BE2C (cell line): ENCODE results near the gene SHC3.

Source experiments
- DNase-seq: peaks from one replicate; pipeline ENCODE4 v3.0.0-alpha.2; 2020
- H3K27me3 ChIP-seq: fragments of 250-450 bp; sonication (Bioruptor Pico); 2 replicates; pipeline ENCODE4 v1.5.1; 2020; ENCODE audit warnings: mild to moderate bottlenecking
- H3K36me3 ChIP-seq: fragments of 250-450 bp; sonication (Bioruptor Pico); 2 replicates; pipeline ENCODE4 v1.5.1; 2020; ENCODE audit warnings: mild to moderate bottlenecking
- H3K4me1 ChIP-seq: fragments of 250-450 bp; sonication (Bioruptor Pico); 2 replicates; pipeline ENCODE4 v1.5.1; 2020
- H3K4me3 ChIP-seq: 2 replicates; pipeline ENCODE4 v1.5.1; 2011; ENCODE audit warnings: low read depth, low read length
- H3K9me3 ChIP-seq: fragments of 250-450 bp; sonication (Bioruptor Pico); 2 replicates; pipeline ENCODE4 v1.5.1; 2020
- TF ChIP-seq, protein P1 (sequence below): IDR thresholded peaks from 2 replicates; pipeline ENCODE4 v1.5.1; 2012; ENCODE audit warnings: mild to moderate bottlenecking, low read depth, low read length

SHC3 gene

DNA sequence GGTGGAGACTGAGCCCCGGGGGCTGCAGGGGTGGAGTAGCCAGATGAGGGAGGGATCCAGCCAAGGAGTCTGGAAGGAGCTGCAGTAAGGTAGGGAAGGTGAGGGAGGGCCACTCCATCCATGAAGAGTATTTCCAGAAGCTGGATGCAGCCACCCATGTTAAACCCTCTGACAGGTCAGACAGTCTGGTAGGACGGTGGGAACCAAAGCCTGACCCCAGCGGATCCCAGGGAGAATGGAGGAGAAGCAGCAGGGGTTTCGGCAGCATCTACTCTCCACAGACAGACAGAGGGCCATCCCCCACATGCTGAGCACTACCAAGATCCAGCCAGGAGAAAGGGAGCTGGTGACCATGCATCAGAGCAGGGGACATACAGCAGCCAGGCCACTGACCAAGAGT, 209.8 kb downstream of the SHC3 start:
- TF ChIP-seq, protein P1, sequence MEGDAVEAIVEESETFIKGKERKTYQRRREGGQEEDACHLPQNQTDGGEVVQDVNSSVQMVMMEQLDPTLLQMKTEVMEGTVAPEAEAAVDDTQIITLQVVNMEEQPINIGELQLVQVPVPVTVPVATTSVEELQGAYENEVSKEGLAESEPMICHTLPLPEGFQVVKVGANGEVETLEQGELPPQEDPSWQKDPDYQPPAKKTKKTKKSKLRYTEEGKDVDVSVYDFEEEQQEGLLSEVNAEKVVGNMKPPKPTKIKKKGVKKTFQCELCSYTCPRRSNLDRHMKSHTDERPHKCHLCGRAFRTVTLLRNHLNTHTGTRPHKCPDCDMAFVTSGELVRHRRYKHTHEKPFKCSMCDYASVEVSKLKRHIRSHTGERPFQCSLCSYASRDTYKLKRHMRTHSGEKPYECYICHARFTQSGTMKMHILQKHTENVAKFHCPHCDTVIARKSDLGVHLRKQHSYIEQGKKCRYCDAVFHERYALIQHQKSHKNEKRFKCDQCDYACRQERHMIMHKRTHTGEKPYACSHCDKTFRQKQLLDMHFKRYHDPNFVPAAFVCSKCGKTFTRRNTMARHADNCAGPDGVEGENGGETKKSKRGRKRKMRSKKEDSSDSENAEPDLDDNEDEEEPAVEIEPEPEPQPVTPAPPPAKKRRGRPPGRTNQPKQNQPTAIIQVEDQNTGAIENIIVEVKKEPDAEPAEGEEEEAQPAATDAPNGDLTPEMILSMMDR, result no peak
- DNase-seq, result no peak
- H3K4me1 ChIP-seq, result no peaks in the 10 kb centered on the region
- H3K27me3 ChIP-seq, result no peaks in the 10 kb centered on the region
- H3K9me3 ChIP-seq, result 0 out of 2 replicates have a peak, but pooled peaks cover under 1% of the 10 kb centered on the region
- H3K36me3 ChIP-seq, result no peaks in the 10 kb centered on the region
- H3K4me3 ChIP-seq, result no peak overlapping the region

DNA sequence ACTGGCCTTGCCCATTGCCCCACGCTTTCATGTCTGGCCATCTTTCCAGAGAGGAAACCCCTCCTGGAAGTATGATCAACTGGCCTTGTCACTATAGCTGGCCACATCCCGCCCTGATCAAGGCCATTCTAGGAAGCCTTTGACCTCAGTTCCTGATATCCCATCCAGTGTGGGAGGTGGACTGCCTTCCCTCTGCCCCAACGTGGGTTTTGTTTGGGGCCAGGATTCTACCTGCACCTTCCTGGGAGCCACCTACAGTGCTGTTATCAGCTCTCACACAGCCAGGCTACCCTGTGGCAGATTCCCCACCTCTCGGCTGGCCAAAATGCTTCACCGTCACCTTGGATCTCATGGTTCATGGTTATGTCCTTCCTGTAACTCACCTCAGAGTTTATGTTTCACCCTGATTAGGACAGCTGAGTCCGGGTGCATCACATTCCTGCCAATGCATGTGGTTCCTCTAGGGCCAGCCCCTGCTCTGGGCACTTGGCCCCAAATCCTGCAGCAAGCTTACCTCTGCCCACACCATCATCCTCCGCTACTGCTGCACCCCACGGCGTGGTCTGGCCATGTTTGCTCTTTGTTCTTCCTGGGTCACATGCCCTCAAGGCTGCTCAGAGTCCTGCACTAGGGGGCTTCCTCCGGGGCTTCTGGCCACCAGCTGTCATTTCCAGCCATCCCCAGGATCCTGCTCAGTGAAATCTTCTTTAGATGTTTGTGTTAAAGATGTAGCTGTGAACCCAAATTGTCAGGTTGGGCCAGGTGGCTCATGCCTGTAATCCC, 211.5 kb downstream of the SHC3 start:
- Histone ChIP-seq H3K27me3 (no peaks in the 10 kb centered on the region), H3K36me3 (no peaks in the 10 kb centered on the region), H3K9me3 (no peaks in the 10 kb centered on the region), H3K4me3 (no peak overlapping the region), H3K4me1 (no peaks in the 10 kb centered on the region)
- TF ChIP-seq, protein P1, result no peak
- DNase-seq, result no peak

DNA sequence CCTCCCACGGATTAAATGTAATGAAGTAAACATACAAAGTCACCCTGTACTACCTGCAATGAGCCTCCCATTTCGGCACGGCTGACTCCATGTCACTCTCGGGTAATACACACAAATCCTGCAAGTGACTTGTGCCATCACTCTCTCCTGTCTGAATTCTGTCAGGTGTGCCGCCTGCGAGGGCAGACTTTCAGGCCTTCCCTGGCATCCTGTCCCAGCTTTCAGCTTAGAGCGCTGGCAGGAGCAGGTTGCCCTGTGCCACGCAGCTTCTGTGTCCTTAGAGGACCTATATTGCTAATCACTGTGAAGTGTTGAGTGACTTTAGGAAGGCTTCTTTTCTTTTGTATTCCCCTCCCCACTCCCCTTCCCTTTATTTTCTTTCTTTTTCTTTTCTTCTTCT, 213.1 kb downstream of the SHC3 start:
- no peak for DNase-seq

DNA sequence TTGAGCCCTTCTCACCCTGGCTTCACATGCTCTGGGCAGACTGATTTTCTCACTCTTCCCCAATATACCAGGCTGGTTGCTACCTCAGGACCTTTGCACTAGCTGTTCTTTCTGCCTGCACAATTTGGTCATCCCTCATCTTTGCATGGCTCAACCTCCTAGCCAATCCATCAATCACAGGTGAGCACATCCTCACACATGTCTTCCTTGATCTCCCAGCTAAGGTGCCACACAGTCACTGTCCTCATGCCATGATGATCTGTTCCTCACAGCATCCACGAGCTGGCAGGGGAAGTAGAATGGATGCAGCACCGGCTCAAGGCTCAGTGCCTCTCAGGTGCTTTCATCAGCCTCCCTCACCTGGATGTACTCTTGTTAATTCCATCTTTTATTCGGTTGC, 218.0 kb downstream of the SHC3 start:
- Histone ChIP-seq H3K9me3 (no peaks in the 10 kb centered on the region), H3K27me3 (no peaks in the 10 kb centered on the region), H3K36me3 (no peaks in the 10 kb centered on the region), H3K4me1 (no peaks in the 10 kb centered on the region), H3K4me3 (no peak overlapping the region)
- DNase-seq, result no peak
- TF ChIP-seq, protein P1, result no peak

More for the DNA sequence above, 213.1 kb downstream of the SHC3 start:
- TF ChIP-seq, protein P1, result no peak
- no peaks in the 10 kb centered on the region for H3K9me3 ChIP-seq
- H3K4me1 ChIP-seq, result no peaks in the 10 kb centered on the region
- no peaks in the 10 kb centered on the region for H3K27me3 ChIP-seq
- H3K36me3 ChIP-seq, result no peaks in the 10 kb centered on the region
- H3K4me3 ChIP-seq, result no peak overlapping the region

DNA sequence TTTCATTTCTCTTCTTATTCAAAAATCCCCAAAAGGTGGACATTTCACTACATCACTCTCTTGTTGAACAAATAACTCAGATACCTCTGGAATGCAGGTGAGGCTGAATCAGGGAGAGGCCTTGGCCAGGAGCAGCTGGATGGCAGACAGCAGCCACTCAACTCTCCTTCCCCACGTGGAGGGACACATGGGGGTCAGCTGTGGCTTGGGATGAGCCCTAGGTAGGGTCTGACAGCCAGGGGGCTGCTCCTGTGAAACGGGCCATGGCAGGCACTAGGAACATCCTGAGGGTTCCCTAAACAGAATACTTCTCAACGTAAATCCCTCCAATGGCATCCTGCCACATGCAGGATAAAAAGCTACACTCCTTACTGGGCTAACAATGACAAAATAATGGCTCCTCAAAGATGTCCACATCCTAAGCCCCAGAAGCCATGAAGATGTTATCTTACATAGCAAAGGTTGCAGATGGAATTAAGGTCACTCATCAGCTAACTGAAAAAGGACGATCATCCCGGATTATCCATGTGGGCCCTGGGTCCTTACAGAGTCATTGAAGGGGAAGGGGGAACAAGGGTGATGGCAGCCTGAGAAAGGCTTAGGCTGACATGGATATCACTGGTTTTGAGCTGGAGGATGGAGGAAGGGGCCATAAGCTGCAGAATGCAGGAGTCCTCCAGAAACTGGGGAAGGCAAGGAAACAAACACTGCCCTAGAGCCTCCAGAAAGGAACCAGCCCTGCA, 218.7 kb downstream of the SHC3 start:
- Histone ChIP-seq H3K4me1 (no peaks in the 10 kb centered on the region), H3K4me3 (no peak overlapping the region), H3K27me3 (no peaks in the 10 kb centered on the region), H3K36me3 (no peaks in the 10 kb centered on the region), H3K9me3 (no peaks in the 10 kb centered on the region)
- TF ChIP-seq, protein P1, result no peak
- no peak for DNase-seq

DNA sequence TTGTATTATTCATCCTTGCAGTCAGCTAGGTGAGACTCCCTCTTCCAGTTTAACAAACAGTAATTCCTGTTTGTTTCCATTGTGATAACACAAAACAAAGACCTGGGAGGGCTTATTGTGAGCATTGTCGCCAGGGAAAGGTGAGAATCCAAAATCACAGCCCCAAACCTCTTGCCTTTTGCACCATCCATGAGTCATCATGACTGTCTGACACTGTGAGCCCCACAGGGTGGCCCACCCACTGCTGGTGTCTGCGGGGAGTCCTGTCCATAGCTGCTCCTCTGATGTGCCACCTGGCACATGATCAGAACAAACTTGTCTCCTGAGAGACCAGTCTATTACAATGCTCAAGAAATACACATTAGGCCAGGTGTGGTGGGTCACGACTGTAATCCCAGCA, 221.1 kb downstream of the SHC3 start:
- TF ChIP-seq, protein P1, result no peak
- Histone ChIP-seq H3K27me3 (no peaks in the 10 kb centered on the region), H3K36me3 (no peaks in the 10 kb centered on the region), H3K4me1 (no peaks in the 10 kb centered on the region), H3K9me3 (no peaks in the 10 kb centered on the region), H3K4me3 (no peak overlapping the region)
- no peak for DNase-seq
